Heart left ventricle (tissue), 13 donors: ENCODE measurements around the gene CACNB4.

Experiments used
- POLR2A ChIP-seq, 2 donors: fragments of 450-650 bp; IDR thresholded peaks; one replicate each; pipeline ENCODE4 v1.6.1; 2017; ENCODE audit warnings: antibody characterized with exemption in 2 of 2, mild to moderate bottlenecking in 2 of 2, moderate library complexity in 2 of 2
- TF ChIP-seq, protein P1 (sequence below), 12 donors: fragments of 200-600 bp; sonication (generic) in 4 of 12; IDR thresholded peaks; one replicate each; pipeline versions ENCODE4 v1.5.0 to v1.8.0; 2018 to 2022; ENCODE audit warnings: antibody characterized with exemption in 12 of 12, mild to moderate bottlenecking in 5 of 12
- donor health status: ischemic (EF 13 %, LVEDD 7.1; RV severe dilation, severe dysfunction).
- donor health status: DM: no; HTN: yes; CAD: no.
- donor health status: DM: no; HTN: no; CAD: no.
- donor health status: ischemic (EF 25% LVEDD 6.9; RV normal size, moderate dysfunction).
- donor health status: ischemic (EF 25% LVEDD 5.7; RV mildly dilated, moderate dysfunction).
- donor health status: ischemic (EF 35%, LVEDD 5.7; RV mildly dilated, moderate dysfunction).
- donor health status: nonischemic (EF 11% LVEDD 7.7; RV severe dilation, severe dysfunction).
- donor health status: DM: yes; HTN: yes; CAD: no.
- donor health status: PGD.
- donor health status: ischemic (EF 29% LVEDD 5.4; RV normal size, mild dysfunction).
- donor health status: nonischemic (EF 23%, LVEDD 6.1; RV moderate dilation, normal function).

DNA sequence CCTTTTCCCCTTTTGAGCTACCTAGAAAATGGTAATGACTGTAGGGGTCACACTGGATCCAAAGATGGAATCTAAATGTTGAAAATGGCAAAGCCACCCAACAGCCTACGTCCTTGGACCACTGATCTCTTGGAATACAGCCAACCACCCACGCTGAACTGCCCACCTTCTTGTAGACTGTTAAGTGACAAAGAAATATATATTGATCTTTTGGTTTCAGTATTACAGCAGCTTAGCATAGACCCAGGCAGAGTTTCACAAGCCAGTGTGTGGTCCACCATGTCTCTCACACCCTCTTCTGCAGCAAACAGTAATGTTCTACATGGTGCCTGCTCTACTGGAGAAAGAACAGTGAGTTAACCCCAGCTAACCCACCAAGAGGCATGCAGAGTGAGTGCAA is 20.2 kb downstream of the CACNB4 start:
- TF ChIP-seq, protein P1, sequence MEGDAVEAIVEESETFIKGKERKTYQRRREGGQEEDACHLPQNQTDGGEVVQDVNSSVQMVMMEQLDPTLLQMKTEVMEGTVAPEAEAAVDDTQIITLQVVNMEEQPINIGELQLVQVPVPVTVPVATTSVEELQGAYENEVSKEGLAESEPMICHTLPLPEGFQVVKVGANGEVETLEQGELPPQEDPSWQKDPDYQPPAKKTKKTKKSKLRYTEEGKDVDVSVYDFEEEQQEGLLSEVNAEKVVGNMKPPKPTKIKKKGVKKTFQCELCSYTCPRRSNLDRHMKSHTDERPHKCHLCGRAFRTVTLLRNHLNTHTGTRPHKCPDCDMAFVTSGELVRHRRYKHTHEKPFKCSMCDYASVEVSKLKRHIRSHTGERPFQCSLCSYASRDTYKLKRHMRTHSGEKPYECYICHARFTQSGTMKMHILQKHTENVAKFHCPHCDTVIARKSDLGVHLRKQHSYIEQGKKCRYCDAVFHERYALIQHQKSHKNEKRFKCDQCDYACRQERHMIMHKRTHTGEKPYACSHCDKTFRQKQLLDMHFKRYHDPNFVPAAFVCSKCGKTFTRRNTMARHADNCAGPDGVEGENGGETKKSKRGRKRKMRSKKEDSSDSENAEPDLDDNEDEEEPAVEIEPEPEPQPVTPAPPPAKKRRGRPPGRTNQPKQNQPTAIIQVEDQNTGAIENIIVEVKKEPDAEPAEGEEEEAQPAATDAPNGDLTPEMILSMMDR (IDR thresholded peaks at IDR 0.05) = no peak
- TF ChIP-seq POLR2A (IDR thresholded peaks at IDR 0.05) = no peak
